ENCODE data around the gene ACTA1. TPM values are rescaled to one million over a fixed set of nuclear protein-coding genes. Genes with fewer than 3 reads are reported as not detected.
"Not testable (repeated sequence)": the region's sequence is repeated elsewhere in the genome, so short reads cannot be mapped to it uniquely, and the experiment has no call there.

Gene ACTA1
- polyA plus RNA-seq, 1 donor (not counting 4 experiments of a cell fraction or from before 2014, with no cell fraction given) = 0.05 TPM

- TF ChIP-seq, protein P1, sequence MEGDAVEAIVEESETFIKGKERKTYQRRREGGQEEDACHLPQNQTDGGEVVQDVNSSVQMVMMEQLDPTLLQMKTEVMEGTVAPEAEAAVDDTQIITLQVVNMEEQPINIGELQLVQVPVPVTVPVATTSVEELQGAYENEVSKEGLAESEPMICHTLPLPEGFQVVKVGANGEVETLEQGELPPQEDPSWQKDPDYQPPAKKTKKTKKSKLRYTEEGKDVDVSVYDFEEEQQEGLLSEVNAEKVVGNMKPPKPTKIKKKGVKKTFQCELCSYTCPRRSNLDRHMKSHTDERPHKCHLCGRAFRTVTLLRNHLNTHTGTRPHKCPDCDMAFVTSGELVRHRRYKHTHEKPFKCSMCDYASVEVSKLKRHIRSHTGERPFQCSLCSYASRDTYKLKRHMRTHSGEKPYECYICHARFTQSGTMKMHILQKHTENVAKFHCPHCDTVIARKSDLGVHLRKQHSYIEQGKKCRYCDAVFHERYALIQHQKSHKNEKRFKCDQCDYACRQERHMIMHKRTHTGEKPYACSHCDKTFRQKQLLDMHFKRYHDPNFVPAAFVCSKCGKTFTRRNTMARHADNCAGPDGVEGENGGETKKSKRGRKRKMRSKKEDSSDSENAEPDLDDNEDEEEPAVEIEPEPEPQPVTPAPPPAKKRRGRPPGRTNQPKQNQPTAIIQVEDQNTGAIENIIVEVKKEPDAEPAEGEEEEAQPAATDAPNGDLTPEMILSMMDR (optimal IDR thresholded peaks at IDR 0.05 in 1 of 3, IDR thresholded peaks at IDR 0.05 in 1 of 3, conservative IDR thresholded peaks at IDR 0.05 in 1 of 3; ENCODE audit: extremely low read depth in 1 of 3, insufficient read depth in 2 of 3, low read length in 3 of 3) = no peak
- no peak for TF ChIP-seq EZH2 (IDR thresholded peaks at IDR 0.05; ENCODE audit: low read length)
- no peak overlapping the region for H3K4me2 ChIP-seq (ENCODE audit: control insufficient read depth, extremely low read depth, insufficient read depth, low read depth, low read length)
- no peak overlapping the region for H3K27ac ChIP-seq (ENCODE audit: control insufficient read depth, insufficient read depth, low read length)
- H3K4me1 ChIP-seq (ENCODE audit: control insufficient read depth, extremely low read depth, insufficient read depth, low read length) = no peaks in the 10 kb centered on the region
- no peaks in the 10 kb centered on the region for H3K9me1 ChIP-seq (ENCODE audit: control insufficient read depth, extremely low read depth, insufficient read depth, low read length)
- no peak overlapping the region for H2AFZ ChIP-seq (ENCODE audit: control insufficient read depth, low read length)
- H3K27me3 ChIP-seq (ENCODE audit: control insufficient read depth, extremely low read depth, insufficient read depth, low read length) = peaks cover 13% of the 10 kb centered on the region
- H3K79me2 ChIP-seq (ENCODE audit: control insufficient read depth, insufficient read depth, low read length) = no peaks in the 10 kb centered on the region
- H3K9ac ChIP-seq (ENCODE audit: control insufficient read depth, extremely low read depth, insufficient read depth, low read length) = no peak overlapping the region
- dilution Hi-C loops (cut with MboI; ENCODE audit: extremely low pct_ligation_motif_present, low sequenced_read_pairs) = no loop called here
- no peak for DNase-seq (ENCODE audit: low read depth, low spot score)
- H3K9me3 ChIP-seq (ENCODE audit: control insufficient read depth, low read depth, low read length) = no peaks in the 10 kb centered on the region
- no peaks in the 10 kb centered on the region for H3K36me3 ChIP-seq (ENCODE audit: control insufficient read depth in 2 of 2, extremely low read depth in 1 of 2, insufficient read depth in 2 of 2, low read length in 2 of 2)
- no peaks in the 10 kb centered on the region for H4K20me1 ChIP-seq (ENCODE audit: control insufficient read depth, extremely low read depth, insufficient read depth, low read length)
- FAIRE-seq = no peak
- H3K4me3 ChIP-seq (ENCODE audit: control insufficient read depth in 2 of 3, extremely low read depth in 1 of 3, insufficient read depth in 2 of 3, low read depth in 1 of 3, low read length in 3 of 3) = no peak overlapping the region
These were observed 36.1 kb downstream of the ACTA1 start for GRCh38 chr1:229397762-229398161.

GRCh38 chr1:229396585-229397206, 37.2 kb downstream of the ACTA1 start:
- TF ChIP-seq, protein P1 (optimal IDR thresholded peaks at IDR 0.05 in 1 of 3, IDR thresholded peaks at IDR 0.05 in 1 of 3, conservative IDR thresholded peaks at IDR 0.05 in 1 of 3; ENCODE audit: extremely low read depth in 1 of 3, insufficient read depth in 2 of 3, low read length in 3 of 3) = no peak
- no peak for TF ChIP-seq EZH2 (IDR thresholded peaks at IDR 0.05; ENCODE audit: low read length)
- H3K36me3 ChIP-seq (ENCODE audit: control insufficient read depth in 2 of 2, extremely low read depth in 1 of 2, insufficient read depth in 2 of 2, low read length in 2 of 2) = no peaks in the 10 kb centered on the region

DNA sequence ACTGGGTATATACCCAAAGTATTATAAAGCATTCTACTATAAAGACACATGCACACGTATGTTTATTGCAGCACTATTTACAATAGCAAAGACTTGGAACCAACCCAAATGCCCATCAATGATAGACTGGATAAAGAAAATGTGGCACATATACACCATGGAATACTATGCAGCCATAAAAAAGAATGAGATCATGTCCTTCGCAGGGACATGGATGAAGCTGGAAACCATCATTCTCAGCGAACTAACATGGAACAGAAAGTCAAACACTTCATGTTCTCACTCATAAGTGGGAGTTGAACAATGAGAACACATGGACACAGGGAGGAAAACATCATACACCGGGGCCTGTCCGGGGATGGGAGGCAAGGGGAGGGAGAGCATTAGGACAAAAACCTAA, 39.4 kb downstream of the ACTA1 start:
- FAIRE-seq; H3K4me2 ChIP-seq (ENCODE audit: control insufficient read depth, extremely low read depth, insufficient read depth, low read depth, low read length); H2AFZ ChIP-seq (ENCODE audit: control insufficient read depth, low read length); H3K4me1 ChIP-seq (ENCODE audit: control insufficient read depth, extremely low read depth, insufficient read depth, low read length); H3K27ac ChIP-seq (ENCODE audit: control insufficient read depth, insufficient read depth, low read length); DNase-seq (ENCODE audit: low read depth, low spot score); H3K9me1 ChIP-seq (ENCODE audit: control insufficient read depth, extremely low read depth, insufficient read depth, low read length); H3K27me3 ChIP-seq (ENCODE audit: control insufficient read depth, extremely low read depth, insufficient read depth, low read length); H4K20me1 ChIP-seq (ENCODE audit: control insufficient read depth, extremely low read depth, insufficient read depth, low read length); H3K9ac ChIP-seq (ENCODE audit: control insufficient read depth, extremely low read depth, insufficient read depth, low read length); H3K36me3 ChIP-seq (ENCODE audit: control insufficient read depth in 2 of 2, extremely low read depth in 1 of 2, insufficient read depth in 2 of 2, low read length in 2 of 2); H3K9me3 ChIP-seq (ENCODE audit: control insufficient read depth, low read depth, low read length); H3K4me3 ChIP-seq (ENCODE audit: control insufficient read depth in 2 of 3, extremely low read depth in 1 of 3, insufficient read depth in 2 of 3, low read depth in 1 of 3, low read length in 3 of 3); dilution Hi-C loops (cut with MboI; ENCODE audit: extremely low pct_ligation_motif_present, low sequenced_read_pairs); H3K79me2 ChIP-seq (ENCODE audit: control insufficient read depth, insufficient read depth, low read length): not testable (repeated sequence)

More at GRCh38 chr1:229396585-229397206, 37.2 kb downstream of the ACTA1 start:
- no peak overlapping the region for H2AFZ ChIP-seq (ENCODE audit: control insufficient read depth, low read length)
- H3K9me3 ChIP-seq (ENCODE audit: control insufficient read depth, low read depth, low read length) = no peaks in the 10 kb centered on the region
- DNase-seq (ENCODE audit: low read depth, low spot score) = no peak
- no peak overlapping the region for H3K4me2 ChIP-seq (ENCODE audit: control insufficient read depth, extremely low read depth, insufficient read depth, low read depth, low read length)
- peaks cover 6% of the 10 kb centered on the region for H3K27me3 ChIP-seq (ENCODE audit: control insufficient read depth, extremely low read depth, insufficient read depth, low read length)
- H3K4me3 ChIP-seq (ENCODE audit: control insufficient read depth in 2 of 3, extremely low read depth in 1 of 3, insufficient read depth in 2 of 3, low read depth in 1 of 3, low read length in 3 of 3) = no peak overlapping the region
- H4K20me1 ChIP-seq (ENCODE audit: control insufficient read depth, extremely low read depth, insufficient read depth, low read length) = no peaks in the 10 kb centered on the region
- H3K27ac ChIP-seq (ENCODE audit: control insufficient read depth, insufficient read depth, low read length) = no peak overlapping the region
- FAIRE-seq = no peak
- no peak overlapping the region for H3K9ac ChIP-seq (ENCODE audit: control insufficient read depth, extremely low read depth, insufficient read depth, low read length)
- dilution Hi-C loops (cut with MboI; ENCODE audit: extremely low pct_ligation_motif_present, low sequenced_read_pairs) = no loop called here
- no peaks in the 10 kb centered on the region for H3K4me1 ChIP-seq (ENCODE audit: control insufficient read depth, extremely low read depth, insufficient read depth, low read length)
- H3K79me2 ChIP-seq (ENCODE audit: control insufficient read depth, insufficient read depth, low read length) = no peaks in the 10 kb centered on the region
- no peaks in the 10 kb centered on the region for H3K9me1 ChIP-seq (ENCODE audit: control insufficient read depth, extremely low read depth, insufficient read depth, low read length)
